Esophagus muscularis mucosa (tissue), 4 donors: ENCODE data around the gene RPS28. TPM values are rescaled to one million over a fixed set of nuclear protein-coding genes. Genes with fewer than 3 reads are reported as not detected.

ENCODE experiments used
- DNase-seq: peaks from one replicate; pipeline ENCODE4 v3.0.0-alpha.2; 2017; ENCODE audit errors: extremely low spot score
- H3K27ac ChIP-seq, 4 donors: fragments of 200-600 bp; sonication (generic); replicated peaks in 1 of 4; 1 replicate in 3 of 4; 2 replicates in 1 of 4; pipeline ENCODE4 v1.5.1; 2016 to 2019; ENCODE audit warnings: mild to moderate bottlenecking in 1 of 4
- H3K27me3 ChIP-seq, 4 donors: fragments of 200-600 bp; sonication (generic); one replicate each; pipeline versions ENCODE4 v1.5.1 to v1.6.0; 2016 to 2019
- H3K36me3 ChIP-seq, 4 donors: fragments of 200-600 bp; sonication (generic); one replicate each; pipeline ENCODE4 v1.5.1; 2016 to 2019
- H3K4me1 ChIP-seq, 4 donors: fragments of 200-600 bp; sonication (generic); one replicate each; pipeline ENCODE4 v1.5.1; 2016 to 2019
- H3K4me3 ChIP-seq, 4 donors: fragments of 200-600 bp; sonication (generic); 1 replicate in 2 of 4; 2 replicates in 2 of 4; pipeline ENCODE4 v1.5.1; 2016 to 2019; ENCODE audit warnings: mild to moderate bottlenecking in 4 of 4, moderate library complexity in 1 of 4
- H3K9me3 ChIP-seq, 4 donors: fragments of 200-600 bp; sonication (generic); 1 replicate in 3 of 4; 2 replicates in 1 of 4; pipeline ENCODE4 v1.5.1; 2016 to 2019
- EP300 ChIP-seq: sonication (generic); formaldehyde crosslinking; IDR thresholded peaks from one replicate; pipeline ENCODE4 v1.6.1; 2017; ENCODE audit warnings: antibody characterized with exemption
- POLR2A ChIP-seq: fragments of 450-650 bp; IDR thresholded peaks from one replicate; pipeline ENCODE4 v1.6.1; 2017; ENCODE audit warnings: antibody characterized with exemption, moderate library complexity, mild to moderate bottlenecking, low read depth
- POLR2AphosphoS5 ChIP-seq, 2 donors: sonication (generic); formaldehyde crosslinking; IDR thresholded peaks; one replicate each; pipeline ENCODE4 v1.6.1; 2017; ENCODE audit warnings: antibody characterized with exemption in 2 of 2
- WGBS: methylation state at CpG from one replicate; pipeline ENCODE4 v1.1.5; 2018; 5-methylcytosine and 5-hydroxymethylcytosine counted together
- intact Hi-C: fragments of 100-400 bp; cut with DNase I; formaldehyde crosslinking; loops from one replicate; pipeline ENCODE4 v1.15.1; 2023
- total RNA-seq, 4 donors: library from RNA; depleted of rRNA; stranded (reverse); fragments of >200 nt; gene quantifications; one replicate each; pipeline versions ENCODE4 v1.1.0 to v1.2.1, GENCODE V29; 2016
- TF ChIP-seq, protein P1 (sequence below), 3 experiments: fragments of 200-600 bp in 2 of 3; fragments of 450-650 bp in 1 of 3; sonication (generic) in 2 of 3; IDR thresholded peaks; one replicate each; pipeline ENCODE4 v1.5.1; 2017 to 2019; ENCODE audit warnings: antibody characterized with exemption in 3 of 3, mild to moderate bottlenecking in 2 of 3, moderate library complexity in 1 of 3

RPS28 gene
- total RNA-seq, 4 donors from 2014 or later, result 256 to 473 (median 358) TPM

DNA sequence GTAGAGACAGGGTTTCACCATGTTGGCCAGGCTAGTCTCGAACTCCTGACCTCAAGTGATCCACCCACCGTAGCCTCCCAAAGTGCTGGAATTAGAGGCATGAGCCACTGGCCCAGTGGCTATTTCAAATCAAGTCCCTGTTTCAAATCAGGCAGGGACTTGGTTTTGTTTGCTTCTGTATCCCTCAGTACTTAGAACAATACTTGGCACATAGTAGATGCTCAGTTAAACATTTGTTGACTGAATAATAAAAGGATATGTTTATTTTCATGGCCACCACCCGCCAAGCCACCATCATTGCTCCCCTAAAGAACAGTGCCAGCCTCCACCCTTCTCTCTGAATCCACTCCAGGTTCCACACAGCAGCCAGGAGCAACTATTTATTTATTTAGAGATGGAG, 4.2 kb downstream of the RPS28 start:
- no peak for TF ChIP-seq POLR2AphosphoS5 (IDR thresholded peaks at IDR 0.05)
- TF ChIP-seq POLR2A, result no peak
- H3K27ac ChIP-seq, result no peak overlapping the region
- H3K36me3 ChIP-seq, result peaks cover 0 to 47% (median 28%) of the 10 kb centered on the region in 4 donors
- H3K27me3 ChIP-seq, result no peaks in the 10 kb centered on the region
- peaks cover 29 to 37% (median 35%) of the 10 kb centered on the region in 4 donors for H3K4me1 ChIP-seq
- no peak for DNase-seq
- no peak overlapping the region for H3K4me3 ChIP-seq
- H3K9me3 ChIP-seq, result no peaks in the 10 kb centered on the region
- WGBS, result 90% methylated on average over 3 of the region's 3 CpGs
- intact Hi-C loops, result no loop called here

DNA sequence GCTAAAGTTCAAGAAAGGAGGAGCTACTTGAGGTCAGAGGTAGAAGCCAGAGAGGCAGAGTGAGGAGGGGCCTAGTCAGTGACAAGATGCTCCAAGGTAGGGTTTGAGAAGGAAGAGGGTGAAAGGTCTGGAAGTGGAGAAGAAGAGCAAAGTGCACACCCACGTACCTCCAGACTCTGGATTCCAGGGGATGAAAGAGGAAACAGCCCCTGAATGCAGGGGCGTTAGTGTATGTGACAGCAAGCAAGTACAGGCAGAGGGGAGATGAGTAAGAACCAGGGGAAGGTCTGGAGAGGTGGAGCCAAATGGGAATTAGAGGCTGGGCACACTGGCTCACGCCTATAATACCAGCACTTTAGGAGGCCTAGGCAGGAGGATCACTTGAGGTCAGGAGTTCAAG, 8.7 kb downstream of the RPS28 start:
- intact Hi-C loops, result no loop called here
- Histone ChIP-seq H3K9me3 (no peaks in the 10 kb centered on the region), H3K4me1 (peaks cover 21 to 23% (median 23%) of the 10 kb centered on the region in 4 donors), H3K27ac (no peak overlapping the region), H3K27me3 (peaks cover 0 to 31% (median 20%) of the 10 kb centered on the region in 4 donors), H3K4me3 (no peak overlapping the region), H3K36me3 (peaks cover 0 to 47% (median 8%) of the 10 kb centered on the region in 4 donors)
- DNase-seq, result no peak
- 61% methylated on average over 3 of the region's 3 CpGs for WGBS
- TF ChIP-seq POLR2A (no peak), EP300 (no peak), POLR2AphosphoS5 (IDR thresholded peaks at IDR 0.05) (no peak)
- TF ChIP-seq, protein P1, sequence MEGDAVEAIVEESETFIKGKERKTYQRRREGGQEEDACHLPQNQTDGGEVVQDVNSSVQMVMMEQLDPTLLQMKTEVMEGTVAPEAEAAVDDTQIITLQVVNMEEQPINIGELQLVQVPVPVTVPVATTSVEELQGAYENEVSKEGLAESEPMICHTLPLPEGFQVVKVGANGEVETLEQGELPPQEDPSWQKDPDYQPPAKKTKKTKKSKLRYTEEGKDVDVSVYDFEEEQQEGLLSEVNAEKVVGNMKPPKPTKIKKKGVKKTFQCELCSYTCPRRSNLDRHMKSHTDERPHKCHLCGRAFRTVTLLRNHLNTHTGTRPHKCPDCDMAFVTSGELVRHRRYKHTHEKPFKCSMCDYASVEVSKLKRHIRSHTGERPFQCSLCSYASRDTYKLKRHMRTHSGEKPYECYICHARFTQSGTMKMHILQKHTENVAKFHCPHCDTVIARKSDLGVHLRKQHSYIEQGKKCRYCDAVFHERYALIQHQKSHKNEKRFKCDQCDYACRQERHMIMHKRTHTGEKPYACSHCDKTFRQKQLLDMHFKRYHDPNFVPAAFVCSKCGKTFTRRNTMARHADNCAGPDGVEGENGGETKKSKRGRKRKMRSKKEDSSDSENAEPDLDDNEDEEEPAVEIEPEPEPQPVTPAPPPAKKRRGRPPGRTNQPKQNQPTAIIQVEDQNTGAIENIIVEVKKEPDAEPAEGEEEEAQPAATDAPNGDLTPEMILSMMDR (IDR thresholded peaks at IDR 0.05), result no peak

DNA sequence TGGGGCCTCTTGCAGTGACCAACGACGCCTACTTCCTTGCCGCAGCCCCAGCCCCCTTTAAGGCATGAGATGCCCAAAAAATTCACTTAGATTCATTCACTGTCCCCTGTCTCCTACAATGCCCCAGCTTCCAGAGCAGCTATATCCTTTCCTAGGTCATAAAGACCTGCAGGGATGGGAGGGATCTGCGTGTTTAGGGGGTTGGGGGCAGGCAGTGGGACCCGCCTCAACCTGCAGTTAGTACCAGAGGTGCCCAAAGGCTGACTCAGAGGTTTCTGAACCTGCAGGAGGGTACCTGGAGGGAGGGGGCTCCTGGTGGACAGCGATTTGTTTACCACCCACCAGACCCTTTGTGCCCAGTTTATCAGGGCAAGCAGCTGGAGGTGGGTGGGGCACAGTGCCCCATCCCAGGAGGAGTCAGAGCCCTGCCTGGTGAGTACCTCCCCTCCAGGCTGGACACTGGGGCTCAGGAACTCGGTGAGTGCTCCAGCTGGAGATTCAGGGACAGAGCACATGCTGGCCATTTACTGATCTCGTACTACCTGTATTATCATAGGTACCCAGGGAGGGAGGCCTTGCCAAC, 10.1 kb downstream of the RPS28 start:
- intact Hi-C loops, result no loop called here
- H3K36me3 ChIP-seq, result peaks cover 0 to 43% (median 8%) of the 10 kb centered on the region in 4 donors
- DNase-seq, result no peak
- no peaks in the 10 kb centered on the region for H3K9me3 ChIP-seq
- peaks cover 19 to 34% (median 32%) of the 10 kb centered on the region in 4 donors for H3K4me1 ChIP-seq
- H3K4me3 ChIP-seq, result no peak overlapping the region
- no peak for TF ChIP-seq EP300
- no peak for TF ChIP-seq POLR2A
- TF ChIP-seq, protein P1 (IDR thresholded peaks at IDR 0.05), result no peak
- no peak for TF ChIP-seq POLR2AphosphoS5 (IDR thresholded peaks at IDR 0.05)
- no peak overlapping the region for H3K27ac ChIP-seq
- peaks cover 0 to 44% (median 20%) of the 10 kb centered on the region in 4 donors for H3K27me3 ChIP-seq
- WGBS, result 86% methylated on average over 8 of the region's 8 CpGs

DNA sequence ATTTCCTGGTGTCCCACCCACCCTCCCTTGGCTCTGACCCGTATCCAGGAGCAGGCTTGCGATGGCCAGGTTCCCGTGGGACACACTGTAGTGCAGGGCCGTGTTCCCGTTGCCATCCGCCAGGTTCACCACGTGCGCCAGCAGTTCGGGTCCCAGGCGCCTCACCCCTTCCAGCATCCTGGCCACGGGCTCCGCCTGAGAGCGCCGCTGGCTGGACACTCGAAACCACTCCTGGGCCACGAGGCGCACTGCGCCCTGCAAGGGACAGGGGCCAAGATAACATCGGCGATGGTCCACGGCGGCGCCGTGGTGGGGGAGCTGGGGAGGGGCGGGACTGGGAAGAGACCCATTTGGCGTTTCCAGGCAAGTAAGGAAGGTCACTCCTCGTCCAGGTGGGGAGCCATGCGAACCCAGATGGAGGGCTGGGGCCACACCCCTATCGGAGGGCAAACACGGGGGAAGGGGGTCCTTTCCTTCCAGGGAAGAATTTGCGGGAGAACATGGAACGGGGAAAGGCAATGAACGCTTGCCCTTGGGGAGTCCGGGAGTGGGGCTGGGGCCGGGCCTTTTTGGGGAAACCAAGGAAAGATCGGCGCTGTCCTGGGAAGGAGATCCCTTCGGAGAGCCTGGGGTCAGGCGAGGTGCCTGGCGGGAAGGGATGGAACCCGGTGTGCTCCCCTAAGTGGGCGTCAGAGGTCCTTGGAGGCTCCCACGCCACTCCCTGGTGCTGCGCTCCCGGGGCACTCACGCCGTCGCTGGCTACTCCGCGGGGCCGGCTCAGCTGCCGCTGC, 11.9 kb downstream of the RPS28 start:
- Histone ChIP-seq H3K4me1 (peaks cover 27 to 37% (median 35%) of the 10 kb centered on the region in 4 donors), H3K27ac (no peak overlapping the region), H3K9me3 (no peaks in the 10 kb centered on the region), H3K27me3 (peaks cover 0 to 61% (median 20%) of the 10 kb centered on the region in 4 donors), H3K36me3 (peaks cover 0 to 43% (median 6%) of the 10 kb centered on the region in 4 donors), H3K4me3 (no peak overlapping the region)
- no peak for DNase-seq
- TF ChIP-seq, protein P1 (IDR thresholded peaks at IDR 0.05), result no peak
- TF ChIP-seq EP300 (no peak), POLR2AphosphoS5 (IDR thresholded peaks at IDR 0.05) (no peak), POLR2A (no peak)
- intact Hi-C loops, result no loop called here
- WGBS, result 27% methylated on average over 30 of the region's 52 CpGs

DNA sequence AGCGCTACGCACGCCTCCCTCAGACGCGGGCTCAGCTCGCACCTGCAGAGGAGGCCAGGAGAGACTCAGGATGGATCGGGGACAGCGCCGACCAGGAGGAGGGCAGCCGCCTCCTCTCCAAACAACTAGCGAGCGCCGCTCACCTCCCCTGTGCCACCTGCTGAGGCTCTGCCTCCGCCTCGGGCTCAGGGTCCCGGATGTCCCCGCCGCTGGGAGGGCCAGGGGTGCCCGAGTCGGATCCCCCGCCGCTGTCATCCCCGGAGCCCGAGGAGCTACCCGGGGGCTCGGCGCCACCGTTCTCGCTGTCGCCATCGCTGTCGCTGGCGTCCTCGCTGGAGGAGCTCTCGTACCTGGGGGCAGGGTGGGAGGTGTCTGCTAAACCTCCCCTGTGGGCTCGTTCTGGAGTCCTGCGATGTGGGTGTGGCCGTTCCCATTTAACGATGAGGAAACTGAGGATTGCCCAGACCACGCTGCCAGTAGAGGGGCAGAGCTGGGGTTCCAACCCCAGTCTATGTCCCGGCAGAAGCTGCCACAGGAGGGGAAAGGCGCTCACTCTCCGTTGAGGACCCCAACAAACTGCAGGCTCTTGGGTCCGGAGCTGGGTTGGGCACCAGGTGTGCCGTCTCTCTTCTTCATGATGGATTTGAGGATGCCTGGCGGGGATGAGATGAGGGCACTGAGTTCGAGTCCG, 12.6 kb downstream of the RPS28 start:
- Histone ChIP-seq H3K4me1 (peaks cover 27 to 37% (median 35%) of the 10 kb centered on the region in 4 donors), H3K27ac (no peak overlapping the region), H3K9me3 (no peaks in the 10 kb centered on the region), H3K27me3 (peaks cover 0 to 62% (median 20%) of the 10 kb centered on the region in 4 donors), H3K36me3 (peaks cover 0 to 43% (median 6%) of the 10 kb centered on the region in 4 donors), H3K4me3 (peak overlapping the region in 2 of 4 donors; percentile 40 to 43)
- no peak for DNase-seq
- 45% methylated on average over 30 of the region's 48 CpGs for WGBS
- TF ChIP-seq EP300 (no peak), POLR2AphosphoS5 (IDR thresholded peaks at IDR 0.05) (no peak), POLR2A (no peak)
- TF ChIP-seq, protein P1 (IDR thresholded peaks at IDR 0.05), result no peak
- intact Hi-C loops, result no loop called here
